Measurements from ENCODE around the gene EREG.

Gene EREG

DNA sequence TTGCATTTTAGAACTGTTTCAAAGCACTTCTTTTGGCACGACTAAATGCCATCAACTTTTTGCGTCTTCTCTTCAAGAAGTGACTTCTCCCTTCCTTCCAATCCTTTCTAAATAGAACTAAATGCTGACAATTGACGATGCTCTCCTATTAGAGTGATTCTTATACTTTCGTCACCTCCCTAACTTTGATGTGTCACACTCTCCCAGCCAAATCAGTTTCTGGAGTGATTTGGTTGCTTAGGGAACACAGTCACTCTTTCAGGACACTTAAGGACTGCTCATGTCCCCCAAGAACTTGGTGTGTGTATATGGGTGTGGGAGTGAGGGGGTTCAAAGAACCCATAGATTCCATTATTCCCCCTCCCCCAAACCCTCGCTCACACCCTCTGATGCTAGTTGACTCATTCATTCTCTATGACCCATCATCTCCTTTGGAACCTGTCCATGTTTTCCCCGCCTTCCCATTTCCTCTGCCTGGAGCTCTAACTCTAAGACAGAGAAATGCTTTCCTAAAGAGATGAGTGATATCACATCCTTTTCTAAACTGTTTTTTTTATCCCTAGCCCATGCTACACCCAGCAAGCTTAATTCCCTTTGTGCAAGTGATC lies 53.2 kb downstream of the EREG start:
- in situ Hi-C loops (cut with MboI; ENCODE audit: low sequenced_read_pairs), result no loop called here

- in situ Hi-C loops (cut with MboI; ENCODE audit: low sequenced_read_pairs), result no loop called here
Measured at GRCh38 chr4:74420863-74421262, 55.9 kb downstream of the EREG start.

DNA sequence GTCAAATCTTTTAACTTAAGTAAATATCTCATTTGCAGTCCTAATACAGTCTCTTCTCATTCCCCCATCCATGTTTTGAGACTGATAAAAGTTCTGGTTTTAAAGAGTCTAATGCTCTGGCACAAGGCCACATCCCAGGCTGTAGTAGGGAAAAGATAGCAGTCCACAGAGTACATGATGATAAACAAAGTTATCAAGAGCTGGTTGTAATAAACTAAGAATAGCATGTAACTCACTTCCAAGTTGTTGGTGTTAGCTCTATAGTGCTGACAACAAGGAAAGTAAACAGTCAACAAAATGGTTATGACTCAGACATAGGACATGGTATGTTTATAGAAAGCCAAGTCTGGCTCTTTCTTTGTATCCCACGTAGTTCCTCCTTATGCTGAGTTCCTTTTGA lies 58.2 kb downstream of the EREG start:
- in situ Hi-C loops (cut with MboI; ENCODE audit: low sequenced_read_pairs), result no loop called here

- in situ Hi-C loops (cut with MboI; ENCODE audit: low sequenced_read_pairs), result no loop called here
Measured at GRCh38 chr4:74424111-74424510, 59.2 kb downstream of the EREG start.

DNA sequence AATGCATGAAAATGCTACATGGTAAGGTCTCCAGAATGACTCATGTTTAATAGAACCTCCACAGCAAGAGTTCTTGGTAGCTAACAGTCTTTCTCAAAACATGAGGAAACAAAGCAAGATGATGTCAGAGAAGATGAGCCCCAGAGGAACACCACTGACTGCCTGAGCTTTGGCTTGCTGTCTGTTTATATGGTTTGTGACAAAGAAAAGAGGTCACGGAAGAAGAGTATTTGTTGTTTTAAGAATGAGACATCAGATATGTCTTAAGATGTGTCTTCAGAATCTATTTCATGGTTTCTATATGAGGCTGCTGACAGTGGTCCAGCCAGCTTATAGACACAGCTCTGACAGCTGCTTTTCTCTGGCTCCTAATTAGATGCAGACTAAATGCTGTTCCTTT lies 61.2 kb downstream of the EREG start:
- in situ Hi-C loops (cut with MboI; ENCODE audit: low sequenced_read_pairs), result no loop called here

GRCh38 chr4:74428276-74428675 lies 63.3 kb downstream of the EREG start:
- in situ Hi-C loops (cut with MboI; ENCODE audit: low sequenced_read_pairs), result no loop called here

GRCh38 chr4:74431113-74431826 lies 66.3 kb downstream of the EREG start:
- in situ Hi-C loops (cut with MboI; ENCODE audit: low sequenced_read_pairs), result no loop called here

DNA sequence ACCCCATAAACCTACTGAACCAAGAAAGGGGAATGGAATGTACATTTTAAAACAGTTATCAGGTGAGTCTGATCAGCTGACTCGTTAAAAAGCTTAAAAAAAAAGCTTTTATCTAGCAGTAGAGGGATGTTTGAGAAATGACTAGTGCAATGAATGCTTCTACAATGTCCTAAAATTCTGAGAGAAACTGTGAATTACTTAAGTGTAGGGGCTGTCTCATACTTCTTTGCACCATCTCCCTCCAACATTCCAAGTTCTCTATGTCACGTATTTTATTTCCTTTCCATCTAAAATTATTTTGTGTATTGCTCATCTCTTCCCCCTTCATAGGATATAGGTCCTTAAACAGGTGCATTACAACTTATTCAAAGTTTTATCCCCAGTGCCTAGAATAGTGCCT lies 68.1 kb downstream of the EREG start:
- in situ Hi-C loops (cut with MboI; ENCODE audit: low sequenced_read_pairs), result no loop called here

GRCh38 chr4:74433541-74434172 lies 68.7 kb downstream of the EREG start:
- in situ Hi-C loops (cut with MboI; ENCODE audit: low sequenced_read_pairs), result no loop called here

- in situ Hi-C loops (cut with MboI; ENCODE audit: low sequenced_read_pairs), result no loop called here
Measured at GRCh38 chr4:74435296-74435695, 70.4 kb downstream of the EREG start.

DNA sequence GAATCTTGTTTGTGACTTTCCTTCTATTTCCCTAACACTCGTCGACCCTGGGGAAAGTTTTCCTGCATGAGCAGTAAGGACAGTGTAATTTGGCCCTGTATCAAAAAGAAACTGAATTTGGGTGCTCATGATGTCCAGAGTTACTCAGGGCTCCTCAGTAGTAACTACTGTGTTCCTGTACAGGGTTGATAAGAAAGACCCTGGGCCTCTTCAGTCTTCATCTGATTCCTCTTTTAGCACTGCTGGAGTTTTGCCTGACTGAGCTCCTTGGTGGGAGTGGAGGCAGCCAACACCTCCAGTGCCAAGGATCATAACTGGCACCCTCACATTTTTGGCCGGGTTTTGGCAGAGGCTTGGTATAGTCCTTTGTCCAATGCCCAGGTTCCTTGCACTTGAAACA lies 72.9 kb downstream of the EREG start:
- in situ Hi-C loops (cut with MboI; ENCODE audit: low sequenced_read_pairs), result no loop called here
